ENCODE results near the gene MPZL1. TPM values are rescaled to one million over a fixed set of nuclear protein-coding genes. Genes with fewer than 3 reads are reported as not detected.
"Not testable (repeated sequence)": the region's sequence is repeated elsewhere in the genome, so short reads cannot be mapped to it uniquely, and the experiment has no call there.

Gene MPZL1
- total and polyA plus RNA-seq, 7 experiments from 2014 or later, result 4.8 to 25.3 (median 12.2) TPM

- ATAC-seq (no peak), DNase-seq (no peak)
- no peak overlapping the region for H3K4me3 ChIP-seq (ENCODE audit: low read length)
- H3K4me1 ChIP-seq (ENCODE audit: control insufficient read depth in 2 of 2, insufficient read depth in 2 of 2, low read length in 2 of 2), result no peaks in the 10 kb centered on the region
- H3K27me3 ChIP-seq (ENCODE audit: control insufficient read depth in 2 of 2, insufficient read depth in 2 of 2, low read length in 2 of 2), result no peaks in the 10 kb centered on the region
- H3K36me3 ChIP-seq (ENCODE audit: control insufficient read depth in 2 of 3, insufficient read depth in 3 of 3, low read length in 3 of 3), result no peaks in the 10 kb centered on the region
- POLR2A ChIA-PET, result no interaction called here
- H3K4me3 Mint-ChIP-seq, result no peak overlapping the region
- H3K27ac ChIP-seq (ENCODE audit: low read depth, low read length), result no peak overlapping the region
- H3K27me3 Mint-ChIP-seq, result peaks cover 6 to 32% (median 11%) of the 10 kb centered on the region in 5 donors
- no peaks in the 10 kb centered on the region for H3K36me3 Mint-ChIP-seq
- no peaks in the 10 kb centered on the region for H3K9me3 ChIP-seq (ENCODE audit: control insufficient read depth in 2 of 3, low read length in 3 of 3)
- intact Hi-C loops (cut with micrococcal nuclease), result no loop called here
- H3K9me3 Mint-ChIP-seq, result no peaks in the 10 kb centered on the region
- H3K27ac Mint-ChIP-seq, result no peak overlapping the region
- CTCF ChIA-PET, result interaction anchor here (1.2 kb wide), 1 partner anchor 105 kb away, joined by 4 read pairs; no protein-coding TSS in a partner anchor
- H3K4me1 Mint-ChIP-seq, result peaks cover 0 to 10% (median 0%) of the 10 kb centered on the region in 7 donors
Observed at GRCh38 chr1:167825419-167826079, 103.8 kb downstream of the MPZL1 start.

DNA sequence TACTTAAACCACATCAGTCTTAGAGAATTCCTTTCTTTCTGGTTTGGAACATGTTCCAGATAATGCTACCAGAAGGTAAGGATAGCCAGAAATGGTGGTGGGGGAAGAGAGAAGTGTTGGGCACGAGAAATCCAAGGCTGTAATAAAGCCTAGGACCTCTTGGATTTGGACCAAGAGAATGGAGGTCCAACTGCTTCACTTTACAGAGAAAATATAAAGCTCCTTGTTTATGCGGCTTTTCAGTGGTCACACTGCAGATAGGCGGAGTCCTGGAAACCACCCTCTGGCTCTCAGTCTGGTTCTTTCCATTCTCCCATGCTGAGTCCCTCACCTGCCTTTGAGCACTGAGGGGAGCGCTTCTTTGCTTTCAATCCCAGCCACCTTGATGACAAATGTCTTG, 104.3 kb downstream of the MPZL1 start:
- ChIA-PET POLR2A (no interaction called here), CTCF (interaction anchor here (1.2 kb wide), 1 partner anchor 105 kb away, joined by 4 read pairs; no protein-coding TSS in a partner anchor)
- Histone ChIP-seq H3K4me3 (ENCODE audit: low read length) (no peak overlapping the region), H3K9me3 (ENCODE audit: control insufficient read depth in 2 of 3, low read length in 3 of 3) (no peaks in the 10 kb centered on the region), H3K36me3 (ENCODE audit: control insufficient read depth in 2 of 3, insufficient read depth in 3 of 3, low read length in 3 of 3) (no peaks in the 10 kb centered on the region), H3K27me3 (ENCODE audit: control insufficient read depth in 2 of 2, insufficient read depth in 2 of 2, low read length in 2 of 2) (no peaks in the 10 kb centered on the region), H3K27ac (ENCODE audit: low read depth, low read length) (no peak overlapping the region), H3K4me1 (ENCODE audit: control insufficient read depth in 2 of 2, insufficient read depth in 2 of 2, low read length in 2 of 2) (no peaks in the 10 kb centered on the region)
- DNase-seq (no peak), ATAC-seq (no peak)
- intact Hi-C loops (cut with micrococcal nuclease), result no loop called here
- no peaks in the 10 kb centered on the region for H3K9me3 Mint-ChIP-seq
- no peak overlapping the region for H3K4me3 Mint-ChIP-seq
- H3K27ac Mint-ChIP-seq, result no peak overlapping the region
- H3K4me1 Mint-ChIP-seq, result peaks cover 0 to 10% (median 0%) of the 10 kb centered on the region in 7 donors
- H3K36me3 Mint-ChIP-seq, result no peaks in the 10 kb centered on the region
- H3K27me3 Mint-ChIP-seq, result peaks cover under 1 to 27% (median 8%) of the 10 kb centered on the region in 5 donors

DNA sequence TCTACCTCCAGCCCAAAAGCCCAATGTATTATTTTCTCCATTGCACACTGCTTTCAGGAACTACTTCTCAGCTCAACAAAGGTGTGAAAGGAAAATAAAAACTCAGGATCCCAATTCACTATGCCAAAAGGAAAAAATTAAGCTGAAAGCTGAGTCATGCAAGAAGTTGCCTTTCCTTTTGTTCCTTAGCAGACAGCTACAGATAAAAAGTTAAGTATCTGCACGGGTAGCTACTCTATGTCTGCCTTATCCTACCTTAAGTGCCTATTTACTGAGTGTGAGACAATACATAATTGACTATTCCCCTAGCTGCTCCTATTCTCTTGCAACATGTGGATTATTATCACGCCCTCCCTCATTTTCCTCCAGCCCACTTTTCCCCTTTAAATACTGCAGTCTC, 108.1 kb downstream of the MPZL1 start:
- Mint-ChIP-seq H3K27me3 (peaks cover 0 to 22% (median 0%) of the 10 kb centered on the region in 5 donors), H3K36me3 (no peaks in the 10 kb centered on the region), H3K9me3 (no peaks in the 10 kb centered on the region), H3K27ac (no peak overlapping the region), H3K4me3 (no peak overlapping the region), H3K4me1 (peaks cover 0 to 3% (median 0%) of the 10 kb centered on the region in 7 donors)
- POLR2A ChIA-PET, result interaction anchor here (0.6 kb wide), 1 partner anchor 572 kb away, joined by 3 read pairs; no protein-coding TSS in a partner anchor
- no peak overlapping the region for H3K4me3 ChIP-seq (ENCODE audit: low read length)
- H3K27me3 ChIP-seq (ENCODE audit: control insufficient read depth in 2 of 2, insufficient read depth in 2 of 2, low read length in 2 of 2), result no peaks in the 10 kb centered on the region
- H3K9me3 ChIP-seq (ENCODE audit: control insufficient read depth in 2 of 3, low read length in 3 of 3), result no peaks in the 10 kb centered on the region
- DNase-seq, result no peak
- CTCF ChIA-PET, result no interaction called here
- no peaks in the 10 kb centered on the region for H3K4me1 ChIP-seq (ENCODE audit: control insufficient read depth in 2 of 2, insufficient read depth in 2 of 2, low read length in 2 of 2)
- intact Hi-C loops (cut with micrococcal nuclease), result no loop called here
- ATAC-seq, result no peak
- no peaks in the 10 kb centered on the region for H3K36me3 ChIP-seq (ENCODE audit: control insufficient read depth in 2 of 3, insufficient read depth in 3 of 3, low read length in 3 of 3)
- no peak overlapping the region for H3K27ac ChIP-seq (ENCODE audit: low read depth, low read length)

GRCh38 chr1:167830668-167831067, 108.9 kb downstream of the MPZL1 start:
- H3K36me3 ChIP-seq (ENCODE audit: control insufficient read depth in 2 of 3, insufficient read depth in 3 of 3, low read length in 3 of 3); H3K4me1 ChIP-seq (ENCODE audit: control insufficient read depth in 2 of 2, insufficient read depth in 2 of 2, low read length in 2 of 2); ATAC-seq; H3K9me3 Mint-ChIP-seq; DNase-seq; CTCF ChIA-PET; H3K27ac Mint-ChIP-seq; intact Hi-C loops (cut with micrococcal nuclease); H3K4me1 Mint-ChIP-seq; H3K4me3 ChIP-seq (ENCODE audit: low read length); H3K4me3 Mint-ChIP-seq; H3K27ac ChIP-seq (ENCODE audit: low read depth, low read length); H3K36me3 Mint-ChIP-seq; H3K9me3 ChIP-seq (ENCODE audit: control insufficient read depth in 2 of 3, low read length in 3 of 3); H3K27me3 ChIP-seq (ENCODE audit: control insufficient read depth in 2 of 2, insufficient read depth in 2 of 2, low read length in 2 of 2): not testable (repeated sequence)
- H3K27me3 Mint-ChIP-seq, result peaks cover 0 to 18% (median 0%) of the 10 kb centered on the region in 5 donors
- POLR2A ChIA-PET, result interaction anchor here (0.6 kb wide), 1 partner anchor 573 kb away, joined by 3 read pairs; no protein-coding TSS in a partner anchor

- Mint-ChIP-seq H3K36me3 (no peaks in the 10 kb centered on the region), H3K4me3 (no peak overlapping the region), H3K27ac (no peak overlapping the region), H3K9me3 (no peaks in the 10 kb centered on the region), H3K27me3 (peaks cover 0 to 17% (median 3%) of the 10 kb centered on the region in 5 donors), H3K4me1 (peaks cover 0 to 7% (median 0%) of the 10 kb centered on the region in 7 donors)
- POLR2A ChIA-PET, result no interaction called here
- Histone ChIP-seq H3K4me1 (ENCODE audit: control insufficient read depth in 2 of 2, insufficient read depth in 2 of 2, low read length in 2 of 2) (no peaks in the 10 kb centered on the region), H3K27ac (ENCODE audit: low read depth, low read length) (no peak overlapping the region), H3K9me3 (ENCODE audit: control insufficient read depth in 2 of 3, low read length in 3 of 3) (no peaks in the 10 kb centered on the region), H3K4me3 (ENCODE audit: low read length) (no peak overlapping the region), H3K27me3 (ENCODE audit: control insufficient read depth in 2 of 2, insufficient read depth in 2 of 2, low read length in 2 of 2) (no peaks in the 10 kb centered on the region), H3K36me3 (ENCODE audit: control insufficient read depth in 2 of 3, insufficient read depth in 3 of 3, low read length in 3 of 3) (no peaks in the 10 kb centered on the region)
- CTCF ChIA-PET, result no interaction called here
- intact Hi-C loops (cut with micrococcal nuclease), result no loop called here
- no peak for DNase-seq
- ATAC-seq, result no peak
Observed at GRCh38 chr1:167832693-167833092, 110.9 kb downstream of the MPZL1 start.

GRCh38 chr1:167833904-167834303, 112.1 kb downstream of the MPZL1 start:
- no peaks in the 10 kb centered on the region for H3K36me3 ChIP-seq (ENCODE audit: control insufficient read depth in 2 of 3, insufficient read depth in 3 of 3, low read length in 3 of 3)
- Mint-ChIP-seq H3K27ac (no peak overlapping the region), H3K4me1 (peaks cover 0 to 7% (median 0%) of the 10 kb centered on the region in 7 donors), H3K9me3 (peaks cover 0 to 2% (median 0%) of the 10 kb centered on the region in 11 donors), H3K4me3 (no peak overlapping the region), H3K27me3 (peaks cover 0 to 22% (median 4%) of the 10 kb centered on the region in 5 donors), H3K36me3 (no peaks in the 10 kb centered on the region)
- H3K4me3 ChIP-seq (ENCODE audit: low read length), result no peak overlapping the region
- DNase-seq (no peak), ATAC-seq (no peak)
- no peaks in the 10 kb centered on the region for H3K9me3 ChIP-seq (ENCODE audit: control insufficient read depth in 2 of 3, low read length in 3 of 3)
- H3K27ac ChIP-seq (ENCODE audit: low read depth, low read length), result no peak overlapping the region
- H3K4me1 ChIP-seq (ENCODE audit: control insufficient read depth in 2 of 2, insufficient read depth in 2 of 2, low read length in 2 of 2), result no peaks in the 10 kb centered on the region
- CTCF ChIA-PET, result interaction anchor here (0.6 kb wide), 1 partner anchor 45 kb away, joined by 4 read pairs; no protein-coding TSS in a partner anchor
- intact Hi-C loops (cut with micrococcal nuclease), result no loop called here
- POLR2A ChIA-PET, result no interaction called here
- no peaks in the 10 kb centered on the region for H3K27me3 ChIP-seq (ENCODE audit: control insufficient read depth in 2 of 2, insufficient read depth in 2 of 2, low read length in 2 of 2)

DNA sequence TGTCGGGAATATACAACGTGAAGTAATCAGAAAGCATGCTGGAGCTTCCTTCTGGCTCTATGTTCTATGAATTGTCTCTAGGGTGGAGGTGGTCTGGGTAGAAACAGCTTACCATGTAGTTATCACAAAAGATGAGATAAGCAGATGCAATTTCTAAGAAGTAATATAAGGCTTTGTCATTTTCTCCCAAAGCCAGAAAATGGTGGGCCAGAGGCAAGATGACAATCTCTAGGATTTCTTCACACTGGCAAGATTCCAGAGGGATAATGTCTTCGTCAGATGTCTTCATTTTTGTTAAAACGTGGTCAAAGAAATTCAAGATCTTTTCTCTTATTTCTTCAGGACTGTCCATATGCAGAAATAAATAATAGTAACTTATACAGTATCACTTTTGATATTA, 114.4 kb downstream of the MPZL1 start:
- Mint-ChIP-seq H3K27me3 (peaks cover 0 to 20% (median 3%) of the 10 kb centered on the region in 5 donors), H3K4me3 (no peak overlapping the region), H3K4me1 (peaks cover 0 to 7% (median 0%) of the 10 kb centered on the region in 7 donors), H3K36me3 (no peaks in the 10 kb centered on the region), H3K9me3 (peaks cover 0 to 2% (median 0%) of the 10 kb centered on the region in 11 donors), H3K27ac (no peak overlapping the region)
- Histone ChIP-seq H3K9me3 (ENCODE audit: control insufficient read depth in 2 of 3, low read length in 3 of 3) (no peaks in the 10 kb centered on the region), H3K4me1 (ENCODE audit: control insufficient read depth in 2 of 2, insufficient read depth in 2 of 2, low read length in 2 of 2) (no peaks in the 10 kb centered on the region), H3K27ac (ENCODE audit: low read depth, low read length) (no peak overlapping the region), H3K36me3 (ENCODE audit: control insufficient read depth in 2 of 3, insufficient read depth in 3 of 3, low read length in 3 of 3) (no peaks in the 10 kb centered on the region), H3K4me3 (ENCODE audit: low read length) (no peak overlapping the region), H3K27me3 (ENCODE audit: control insufficient read depth in 2 of 2, insufficient read depth in 2 of 2, low read length in 2 of 2) (no peaks in the 10 kb centered on the region)
- ATAC-seq, result no peak
- no peak for DNase-seq
- ChIA-PET CTCF (no interaction called here), POLR2A (no interaction called here)
- intact Hi-C loops (cut with micrococcal nuclease), result no loop called here
